HG03097 (cell line): ENCODE data around the gene SMOC2.

Experiments used
- ATAC-seq: cut with Tn5 transposase; IDR thresholded peaks from one replicate; pipeline ENCODE4 v1.9.1; 2021; ENCODE audit not compliant: unreplicated experiment, low FRiP score

Gene SMOC2

GRCh38 chr6:168415098-168415992 lies 25.6 kb upstream of the SMOC2 start:
- ATAC-seq: no peak

DNA sequence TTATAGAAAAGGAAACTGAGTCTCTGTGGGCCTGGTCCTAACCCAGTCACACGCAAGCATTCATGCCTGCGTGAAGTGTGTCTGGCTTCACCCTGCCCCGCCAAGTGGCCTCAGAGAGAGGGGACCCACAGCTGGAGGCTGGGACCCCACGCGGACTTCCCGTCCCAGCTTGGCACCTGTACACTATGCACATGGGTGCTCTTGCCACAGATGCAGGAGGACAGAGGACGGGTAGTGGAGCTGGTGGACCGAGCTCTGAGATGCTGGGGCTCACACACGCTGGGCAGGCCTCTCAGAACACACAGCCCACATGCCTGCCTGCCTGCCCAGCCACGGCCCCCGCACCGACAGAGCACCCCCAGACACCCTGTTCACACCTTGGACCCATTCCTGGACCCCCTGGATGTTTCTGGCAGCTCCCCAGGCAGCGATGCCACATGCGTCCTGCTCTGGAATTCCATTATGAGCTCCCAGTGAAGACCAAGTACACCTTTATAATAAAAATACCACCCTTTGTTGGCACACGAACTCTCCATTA lies 24.9 kb upstream of the SMOC2 start:
- ATAC-seq: no peak

GRCh38 chr6:168416531-168416930 lies 24.5 kb upstream of the SMOC2 start:
- no peak for ATAC-seq

DNA sequence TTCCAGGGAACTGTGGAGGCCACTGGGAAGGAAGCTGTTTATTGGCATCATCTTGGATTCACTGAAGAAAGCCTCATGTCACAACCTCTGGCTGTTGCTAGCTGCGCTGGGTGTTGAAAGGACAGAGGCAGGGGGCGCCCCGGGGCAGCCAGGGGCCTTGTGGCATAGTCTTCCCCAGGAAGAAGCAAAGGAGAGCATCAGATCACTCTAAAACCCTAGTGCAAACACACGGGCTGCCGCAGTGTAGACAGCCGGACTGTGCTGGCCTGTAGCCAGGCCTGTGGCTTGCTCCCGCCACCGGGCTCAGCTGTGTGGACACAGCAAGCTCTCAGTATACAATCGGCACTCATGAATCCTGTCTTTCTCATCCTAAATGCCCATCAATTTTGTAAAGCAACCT lies 23.8 kb upstream of the SMOC2 start:
- ATAC-seq: no peak

DNA sequence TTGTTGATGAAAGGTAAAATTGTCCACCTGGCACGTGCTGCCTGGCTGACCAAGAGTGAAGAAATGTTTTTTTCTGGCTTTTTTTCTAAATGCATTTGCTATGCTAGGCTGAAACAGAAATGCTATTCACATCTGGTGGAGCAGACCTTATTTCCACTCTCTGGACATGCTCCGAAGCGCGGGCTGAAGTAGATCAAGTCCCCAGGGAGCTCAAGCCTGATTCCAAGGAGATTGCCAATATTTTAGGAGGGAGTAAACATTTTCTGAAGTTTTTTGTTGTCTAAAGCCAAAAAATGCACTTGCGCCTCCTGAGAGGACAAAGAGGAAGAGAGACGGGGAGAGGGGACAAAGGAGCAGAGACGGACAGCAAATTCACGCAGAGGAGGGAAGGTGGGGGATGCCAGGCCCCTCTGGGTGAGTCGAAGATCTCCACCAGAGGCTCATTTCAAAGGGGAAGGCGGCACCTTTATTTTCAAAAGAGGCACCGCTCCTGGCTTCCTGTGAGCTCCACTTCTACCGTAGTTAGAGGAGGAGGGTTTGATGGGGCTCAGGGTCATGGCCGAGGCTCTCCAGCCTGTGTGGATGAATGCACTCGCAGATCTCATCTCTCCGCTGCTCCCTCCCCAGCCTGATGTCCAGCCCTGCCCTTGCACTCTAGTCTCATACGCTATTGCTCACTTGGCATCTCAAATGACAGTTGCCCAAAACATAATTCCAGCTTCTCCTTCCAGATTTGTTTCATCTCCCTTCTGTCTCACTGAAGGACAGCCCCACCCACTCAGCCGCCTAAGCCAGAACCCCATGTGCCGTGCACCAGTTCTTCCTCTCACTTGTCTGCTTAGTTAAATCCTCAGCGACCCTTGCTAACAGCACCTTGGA lies 23.1 kb upstream of the SMOC2 start:
- no peak for ATAC-seq

DNA sequence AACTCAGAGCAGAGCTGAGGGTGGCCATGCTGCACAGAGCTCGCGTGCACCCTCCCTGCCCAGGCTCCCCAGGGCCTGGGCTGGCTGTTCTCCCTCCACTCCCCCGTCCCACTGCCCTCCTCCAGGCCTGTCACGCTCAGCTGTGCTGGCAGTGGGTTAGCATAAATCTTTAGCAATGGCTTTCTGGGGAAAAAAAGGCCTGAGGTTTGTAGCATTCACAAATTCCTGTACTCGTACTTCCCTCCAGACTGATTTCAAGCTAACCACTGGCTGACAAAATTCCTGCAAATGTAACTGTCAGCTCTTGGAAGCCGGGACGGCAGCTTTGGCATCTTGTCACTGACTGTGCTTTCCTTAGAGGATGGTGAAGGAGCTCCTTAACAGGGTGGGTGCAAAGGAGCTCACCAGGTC lies 22.3 kb upstream of the SMOC2 start:
- ATAC-seq: no peak

DNA sequence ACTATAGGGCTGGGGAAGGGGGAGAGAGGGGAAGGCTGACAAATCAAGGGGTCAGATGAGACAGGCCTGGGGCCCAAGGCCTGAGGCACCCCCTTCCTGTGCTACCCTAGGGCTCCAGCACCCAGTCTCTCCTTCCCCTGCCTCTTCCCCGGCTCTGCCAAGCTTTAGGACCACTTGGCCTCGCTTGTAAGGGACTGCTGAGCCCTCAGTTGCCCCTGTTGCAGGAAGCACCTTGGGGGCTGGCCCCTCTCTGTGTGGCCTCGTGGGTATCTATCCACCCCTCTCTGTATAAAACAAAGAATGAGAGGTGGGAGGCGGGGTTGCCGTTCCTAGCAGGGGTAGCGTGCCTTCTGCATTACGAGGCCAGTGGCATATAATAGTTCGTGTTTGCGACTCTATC lies 21.4 kb upstream of the SMOC2 start:
- ATAC-seq: no peak

DNA sequence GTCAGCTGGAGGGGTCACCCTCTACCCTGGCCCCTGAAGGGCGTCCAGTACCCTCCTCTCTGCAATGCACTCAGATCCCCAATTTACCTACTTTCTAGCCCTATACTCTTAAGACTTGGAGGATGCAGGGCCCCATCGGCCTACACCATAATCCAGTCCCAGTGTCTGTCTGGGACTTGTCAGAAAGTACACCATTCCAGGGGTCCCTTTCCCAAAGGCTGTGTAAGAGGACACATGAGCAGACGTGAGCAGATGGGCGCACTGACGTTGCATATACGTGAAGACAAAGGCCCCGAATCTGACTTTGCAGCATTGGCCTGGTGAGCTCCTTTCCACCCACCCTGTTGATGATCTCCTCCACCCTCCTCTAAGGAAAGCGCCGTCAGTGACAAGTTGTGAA lies 20.9 kb upstream of the SMOC2 start:
- no peak for ATAC-seq

GRCh38 chr6:168420706-168421105 lies 20.3 kb upstream of the SMOC2 start:
- no peak for ATAC-seq

DNA sequence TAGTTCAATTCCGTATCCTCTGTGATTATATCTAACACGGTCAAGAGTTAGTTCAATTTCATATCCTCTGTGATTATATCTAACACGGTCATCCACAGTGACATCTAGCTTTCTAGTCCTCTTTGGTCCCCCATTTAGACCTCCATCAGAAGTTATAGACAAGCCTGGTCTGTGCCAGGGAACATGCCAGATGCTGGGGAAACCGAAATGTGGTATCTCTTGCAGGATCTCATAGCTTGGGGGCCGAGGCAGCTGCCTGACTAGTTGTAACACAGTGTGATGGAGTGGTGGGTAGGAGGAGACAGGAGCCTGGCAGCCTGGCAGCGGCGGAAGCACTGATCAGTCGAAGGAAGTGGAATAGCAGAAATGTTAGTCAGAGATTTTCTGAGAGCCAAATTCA lies 13.8 kb upstream of the SMOC2 start:
- ATAC-seq: no peak

DNA sequence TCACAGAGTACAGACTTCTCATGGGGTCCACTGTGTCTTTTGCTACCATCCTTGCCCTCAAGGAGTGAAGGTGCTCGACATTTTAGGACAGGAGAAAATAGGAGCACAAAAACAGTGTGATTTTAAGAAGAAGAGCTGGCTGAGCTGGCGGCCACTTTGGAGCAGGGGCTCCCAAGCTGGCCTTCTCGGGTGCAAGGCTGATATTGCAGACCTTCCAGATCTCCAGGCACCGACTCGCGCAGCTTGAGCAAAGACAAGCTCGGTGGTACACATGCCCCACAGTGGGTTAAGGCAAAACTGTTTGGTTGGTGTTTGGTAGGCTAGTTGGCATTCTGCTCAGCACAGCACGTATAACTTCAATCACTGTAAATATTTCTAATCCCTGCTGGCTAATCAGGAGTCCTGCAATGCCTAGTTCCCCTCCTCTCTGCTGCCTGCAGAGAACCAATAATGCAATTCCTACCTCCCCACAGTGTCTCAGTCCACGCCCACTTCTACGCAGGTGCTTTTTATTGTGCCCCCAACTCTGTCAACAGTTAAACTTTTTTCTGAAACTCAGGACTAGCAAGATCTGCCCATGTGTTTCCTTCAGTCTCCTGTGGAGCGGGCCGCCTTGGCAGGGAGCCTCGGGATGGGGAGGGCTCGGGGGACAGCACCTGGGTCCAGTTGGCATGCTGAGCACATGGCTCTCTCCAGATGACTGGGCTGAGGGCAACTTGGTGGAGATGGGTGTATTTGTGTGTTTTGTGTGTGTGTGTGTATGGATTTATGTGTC lies 12.7 kb upstream of the SMOC2 start:
- no peak for ATAC-seq

DNA sequence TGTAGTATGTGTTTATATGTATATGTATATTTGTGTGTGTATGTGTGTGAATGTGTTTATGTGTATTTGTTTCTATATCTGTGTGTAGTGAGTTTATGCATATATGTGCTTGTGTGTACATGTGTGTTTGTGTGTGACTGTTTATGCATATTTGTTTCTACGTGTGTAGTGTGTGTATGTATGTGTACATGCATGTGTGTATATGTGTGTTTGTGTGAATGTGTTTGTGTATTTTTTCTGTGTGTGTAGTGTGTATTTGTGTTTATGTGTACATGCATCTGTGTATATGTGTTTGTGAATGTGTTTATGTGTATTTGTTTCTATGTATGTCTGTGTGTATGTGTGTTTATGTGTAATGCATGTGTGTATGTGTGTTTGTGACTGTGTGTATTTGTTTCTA lies 12.1 kb upstream of the SMOC2 start:
- no peak for ATAC-seq

DNA sequence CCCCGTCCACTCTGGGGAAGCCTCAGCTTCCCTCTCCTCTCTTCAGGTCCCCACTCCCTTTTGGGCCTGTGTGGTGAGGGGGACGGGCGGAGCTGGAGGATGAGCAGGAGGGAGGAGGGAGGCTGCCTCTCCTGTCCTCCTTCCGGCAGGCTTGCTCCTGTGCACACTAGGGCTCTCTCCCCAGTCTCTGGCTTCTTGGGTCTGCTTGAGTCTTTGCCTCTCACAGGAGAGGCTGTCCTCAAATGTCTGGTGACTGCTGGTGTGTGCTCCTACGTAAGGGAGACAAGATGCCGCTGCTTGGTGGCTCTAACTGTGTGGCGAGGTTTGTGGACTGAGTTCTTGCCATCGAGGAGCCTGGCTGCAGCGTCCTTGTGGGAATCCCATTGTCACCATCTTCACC lies 8.8 kb upstream of the SMOC2 start:
- ATAC-seq: no peak

GRCh38 chr6:168433898-168434297 lies 7.1 kb upstream of the SMOC2 start:
- ATAC-seq: no peak

DNA sequence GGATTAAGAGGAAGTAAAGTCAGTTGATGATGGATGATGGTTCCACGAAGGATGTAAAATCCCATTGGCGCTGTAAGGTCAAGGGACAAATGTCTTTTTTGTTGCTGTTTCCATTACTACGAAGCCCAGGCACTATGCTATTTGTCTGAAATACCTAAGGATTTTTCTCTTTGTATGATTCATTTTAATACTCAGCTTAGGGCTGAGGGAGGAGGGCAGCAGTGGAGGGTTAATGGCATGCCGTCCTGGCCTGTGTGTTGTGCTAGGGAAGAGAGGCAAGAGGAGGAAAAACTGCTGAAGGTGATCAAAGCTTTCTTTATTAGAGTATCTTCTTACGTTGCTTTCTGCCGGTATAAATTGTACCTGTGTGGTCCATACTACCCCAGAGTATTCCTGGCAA lies 6.5 kb upstream of the SMOC2 start:
- no peak for ATAC-seq

DNA sequence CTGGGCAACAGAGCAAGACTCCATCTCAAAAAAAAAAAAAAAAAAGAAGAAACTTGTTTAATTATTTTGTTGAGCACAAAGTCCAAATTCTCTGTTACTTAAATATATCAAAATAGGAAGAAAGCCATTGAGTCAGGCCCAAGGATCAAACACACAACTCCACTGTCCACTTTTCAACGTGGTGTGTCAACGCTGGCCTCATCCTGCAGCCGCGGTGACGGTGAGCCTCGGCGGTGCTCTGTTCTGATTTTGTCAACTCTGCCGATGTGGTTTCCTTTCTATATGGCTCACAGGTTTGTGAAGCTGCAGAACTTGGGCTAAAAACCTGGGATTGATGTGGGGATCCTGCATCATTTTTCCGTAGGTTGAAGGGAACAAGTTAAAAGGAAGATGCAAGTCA lies 3.2 kb upstream of the SMOC2 start:
- no peak for ATAC-seq

DNA sequence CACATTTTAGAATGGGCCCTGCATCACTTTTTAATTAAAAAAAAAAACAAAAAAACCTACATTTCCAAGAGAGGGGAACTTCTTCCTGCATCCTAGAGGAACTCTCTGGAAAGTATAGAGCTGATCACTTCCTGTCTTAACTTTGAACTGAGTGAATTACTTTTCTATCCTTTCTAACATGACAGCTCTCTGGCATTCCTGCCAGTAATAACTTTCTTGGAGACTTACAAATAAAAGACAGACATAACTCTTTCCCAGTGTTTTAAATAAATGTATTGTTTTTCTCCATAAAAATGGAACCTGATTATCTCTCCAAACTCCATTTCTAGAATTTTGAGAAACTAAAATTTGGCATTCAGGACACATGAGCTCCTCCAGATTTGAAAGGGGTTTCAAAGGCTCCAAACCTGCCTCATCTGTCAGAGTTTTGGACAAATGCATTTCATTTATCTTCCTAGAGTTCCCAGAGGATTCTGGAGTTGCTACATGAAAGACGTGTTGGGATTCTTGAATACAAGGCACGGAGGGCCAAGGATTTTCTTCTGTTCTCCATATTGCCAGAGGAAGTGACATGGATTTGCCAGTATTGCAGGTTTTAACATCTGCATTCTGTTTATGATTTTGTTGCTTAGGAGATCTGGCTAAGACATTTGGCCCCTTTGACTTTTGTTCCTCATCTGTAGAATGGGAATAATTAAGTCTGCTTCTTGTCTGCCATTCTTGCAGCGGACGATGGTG lies 2.0 kb upstream of the SMOC2 start:
- ATAC-seq: no peak

- ATAC-seq: no peak
Observed at GRCh38 chr6:168439794-168440450, 1.1 kb upstream of the SMOC2 start.
